CD8-positive, alpha-beta memory T cell (primary cell): Measurements from ENCODE around the gene CBARP. TPM values are rescaled to one million over a fixed set of nuclear protein-coding genes. Genes with fewer than 3 reads are reported as not detected.
A peak's percentile ranks its signal among the peaks of the same experiment; 100 is the strongest.

Experiments
- CTCF ChIA-PET: fragments of 350-600 bp; sonication (Branson Sonifier 250); formaldehyde crosslinking; loops from one replicate; lab custom pipeline; 2021; ENCODE audit warnings: antibody characterized with exemption; lab: Charles Lee
- POLR2A ChIA-PET: fragments of 350-600 bp; sonication (Branson Sonifier 250); formaldehyde crosslinking; loops from one replicate; lab custom pipeline; 2021; ENCODE audit warnings: antibody characterized with exemption; lab: Charles Lee
- DNase-seq, 5 donors: peaks; one replicate each; pipeline versions ENCODE4 v3.0.0 to v3.0.0-alpha.2; 2020 to 2022; ENCODE audit warnings: mixed read lengths in 1 of 5
- H3K27ac ChIP-seq: one replicate; pipeline ENCODE4 v1.7.0; 2013; ENCODE audit warnings: low read depth, mild to moderate bottlenecking, low read length, moderate library complexity
- H3K27me3 ChIP-seq: 2 replicates; pipeline ENCODE4 v1.7.0; 2013; ENCODE audit warnings: low read length, mild to moderate bottlenecking; ENCODE audit not compliant: insufficient read depth, poor library complexity, severe bottlenecking
- H3K36me3 ChIP-seq: 2 replicates; pipeline ENCODE4 v1.7.0; 2013; ENCODE audit warnings: mild to moderate bottlenecking, low read length, moderate library complexity; ENCODE audit not compliant: insufficient read depth
- H3K4me1 ChIP-seq: 2 replicates; pipeline ENCODE4 v1.7.0; 2013; ENCODE audit warnings: mild to moderate bottlenecking, low read length, moderate library complexity; ENCODE audit not compliant: insufficient read depth
- H3K4me3 ChIP-seq: 2 replicates; pipeline ENCODE4 v1.7.0; 2013; ENCODE audit warnings: mild to moderate bottlenecking, low read length
- H3K9me3 ChIP-seq: 2 replicates; pipeline ENCODE4 v1.7.0; 2013; ENCODE audit warnings: mild to moderate bottlenecking, low read length
- H3K27ac Mint-ChIP-seq, 8 donors: one replicate each; pipeline ENCODE4 v1.8.0; 2020 to 2021; ENCODE audit warnings: mixed read lengths in 8 of 8, mild to moderate bottlenecking in 6 of 8, inconsistent platforms in 3 of 8, moderate library complexity in 3 of 8
- H3K27me3 Mint-ChIP-seq, 2 donors: one replicate each; pipeline ENCODE4 v1.8.0; 2020 to 2021; ENCODE audit warnings: mixed read lengths in 2 of 2, mild to moderate bottlenecking in 1 of 2, moderate library complexity in 1 of 2
- H3K36me3 Mint-ChIP-seq, 3 donors: one replicate each; pipeline ENCODE4 v1.8.0; 2020 to 2021; ENCODE audit warnings: mixed read lengths in 3 of 3, inconsistent platforms in 1 of 3, mild to moderate bottlenecking in 1 of 3
- H3K4me1 Mint-ChIP-seq, 3 donors: one replicate each; pipeline ENCODE4 v1.8.0; 2020 to 2021; ENCODE audit warnings: mixed read lengths in 3 of 3, inconsistent platforms in 1 of 3, mild to moderate bottlenecking in 1 of 3
- H3K4me3 Mint-ChIP-seq, 7 donors: one replicate each; pipeline ENCODE4 v1.8.0; 2020 to 2021; ENCODE audit warnings: mixed read lengths in 7 of 7, mild to moderate bottlenecking in 6 of 7, moderate library complexity in 4 of 7, inconsistent platforms in 2 of 7
- H3K9me3 Mint-ChIP-seq, 5 donors: one replicate each; pipeline ENCODE4 v1.8.0; 2020 to 2022; ENCODE audit warnings: mixed read lengths in 5 of 5, mild to moderate bottlenecking in 3 of 5, moderate library complexity in 2 of 5, inconsistent platforms in 1 of 5
- polyA plus RNA-seq: library from polyadenylated mRNA; unstranded; fragments of 300-500 nt; fragmentation: Illumina TruSeq; gene quantifications from one replicate; pipeline ENCODE4 v1.2.3, GENCODE V29; 2021
- total RNA-seq, 2 experiments: library from RNA; stranded (reverse); gene quantifications; one replicate each; pipeline ENCODE4 v1.2.3, GENCODE V29; 2021

The CBARP gene
- total and polyA plus RNA-seq, 3 experiments from 2014 or later: 0.22 to 0.80 TPM; not detected in 1

DNA sequence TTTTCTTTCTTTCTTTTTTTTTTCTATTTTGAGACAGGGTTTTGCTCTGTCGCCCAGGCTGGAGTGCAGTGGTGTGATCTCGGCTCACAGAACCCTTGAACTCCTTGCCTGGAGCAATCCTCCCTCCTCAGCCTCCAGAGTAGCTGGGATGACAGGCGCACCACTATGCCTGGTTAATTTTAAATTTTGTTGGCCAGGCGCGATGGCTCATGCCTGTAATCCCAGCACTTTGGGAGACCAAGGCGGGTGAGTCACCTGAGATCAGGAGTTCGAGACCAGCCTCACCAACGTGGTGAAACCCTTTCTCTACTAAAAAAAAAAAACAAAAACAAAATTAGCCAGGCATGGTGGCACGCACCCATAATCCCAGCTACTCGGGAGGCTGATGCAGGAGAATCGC is 55.1 kb downstream of the CBARP start:
- ChIA-PET POLR2A (interaction anchor here (0.7 kb wide), 1 partner anchor 11 kb away, joined by 4 read pairs; no protein-coding TSS in a partner anchor), CTCF (no interaction called here)
- H3K4me3 Mint-ChIP-seq: no peak overlapping the region
- H3K4me1 Mint-ChIP-seq: peaks cover 8 to 12% (median 9%) of the 10 kb centered on the region in 3 donors
- H3K27ac ChIP-seq: no peak overlapping the region
- H3K4me3 ChIP-seq: no peak overlapping the region
- DNase-seq: no peak
- no peaks in the 10 kb centered on the region for H3K9me3 ChIP-seq
- H3K36me3 ChIP-seq: no peaks in the 10 kb centered on the region
- H3K27me3 Mint-ChIP-seq: peaks cover 5% of the 10 kb centered on the region in 2 donors
- no peaks in the 10 kb centered on the region for H3K27me3 ChIP-seq
- no peak overlapping the region for H3K27ac Mint-ChIP-seq
- no peaks in the 10 kb centered on the region for H3K36me3 Mint-ChIP-seq
- peaks cover 7% of the 10 kb centered on the region for H3K4me1 ChIP-seq
- H3K9me3 Mint-ChIP-seq: no peaks in the 10 kb centered on the region

DNA sequence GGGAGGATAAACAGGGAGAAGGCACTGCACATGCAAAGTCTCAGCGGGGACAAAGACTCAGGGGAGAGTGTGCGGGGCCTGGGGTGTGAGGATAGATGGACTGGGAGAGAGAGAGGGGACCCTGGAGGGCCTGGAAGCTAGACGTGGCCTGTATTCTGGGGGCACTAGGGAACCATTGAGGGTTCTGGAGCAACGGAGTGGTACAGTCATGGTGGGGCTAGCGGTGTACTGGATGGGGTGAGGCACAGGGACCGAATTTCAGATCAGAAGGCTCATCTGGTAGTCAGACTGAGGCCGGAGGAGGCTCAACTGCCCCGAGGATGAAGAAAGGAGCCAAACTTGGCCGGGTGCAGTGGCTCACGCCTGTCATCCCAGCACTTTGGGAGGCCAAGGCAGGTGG is 55.7 kb downstream of the CBARP start:
- ChIA-PET POLR2A (no interaction called here), CTCF (no interaction called here)
- no peak for DNase-seq
- H3K27ac ChIP-seq: no peak overlapping the region
- no peaks in the 10 kb centered on the region for H3K9me3 ChIP-seq
- Mint-ChIP-seq H3K27me3 (peaks cover 5% of the 10 kb centered on the region in 2 donors), H3K9me3 (no peaks in the 10 kb centered on the region), H3K27ac (no peak overlapping the region), H3K4me3 (no peak overlapping the region), H3K4me1 (peaks cover 6 to 12% (median 9%) of the 10 kb centered on the region in 3 donors), H3K36me3 (no peaks in the 10 kb centered on the region)
- H3K4me1 ChIP-seq: peaks cover 7% of the 10 kb centered on the region
- no peaks in the 10 kb centered on the region for H3K27me3 ChIP-seq
- H3K4me3 ChIP-seq: no peak overlapping the region
- H3K36me3 ChIP-seq: no peaks in the 10 kb centered on the region

DNA sequence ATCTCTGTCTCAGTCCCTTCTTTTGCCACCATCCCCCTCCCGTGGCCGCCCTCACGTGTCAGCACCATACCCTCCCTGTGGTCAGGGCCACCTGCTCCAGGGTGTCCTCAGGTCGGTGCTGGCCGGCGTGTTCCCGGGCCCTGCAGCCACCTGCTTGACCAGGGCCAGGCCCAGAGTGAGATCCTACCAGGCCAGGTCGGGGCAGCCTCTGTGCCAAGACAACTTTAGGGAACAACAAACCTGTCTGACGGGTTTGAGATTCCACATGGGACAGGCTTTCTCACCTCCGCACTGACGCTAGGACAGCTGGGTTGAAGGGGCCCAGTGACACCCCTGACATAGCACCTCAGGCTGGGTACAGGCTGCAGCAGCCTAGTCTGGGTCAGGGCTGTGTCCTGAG is 56.2 kb downstream of the CBARP start:
- H3K27ac Mint-ChIP-seq: peak overlapping the region in 1 of 8 donors; percentile 69
- peaks cover 6 to 12% (median 9%) of the 10 kb centered on the region in 3 donors for H3K4me1 Mint-ChIP-seq
- H3K4me3 Mint-ChIP-seq: peak overlapping the region in 2 of 7 donors; percentile 32 to 80
- no peaks in the 10 kb centered on the region for H3K9me3 Mint-ChIP-seq
- H3K27ac ChIP-seq: no peak overlapping the region
- no peak for DNase-seq
- H3K27me3 Mint-ChIP-seq: peaks cover 5% of the 10 kb centered on the region in 2 donors
- H3K4me1 ChIP-seq: peaks cover 7% of the 10 kb centered on the region
- no peaks in the 10 kb centered on the region for H3K36me3 ChIP-seq
- no peak overlapping the region for H3K4me3 ChIP-seq
- POLR2A ChIA-PET: no interaction called here
- H3K27me3 ChIP-seq: no peaks in the 10 kb centered on the region
- CTCF ChIA-PET: interaction anchor here (0.7 to 1.0 kb wide), 2 partner anchors 19 to 265 kb away, joined by 3 read pairs; partner anchors contain the start of gene KISS1R
- H3K36me3 Mint-ChIP-seq: no peaks in the 10 kb centered on the region
- H3K9me3 ChIP-seq: no peaks in the 10 kb centered on the region

Other genes starting within 250 kb of the CBARP start
- not detected for gene GRIN3B, start 237.6 kb downstream of the CBARP start, total RNA-seq
- gene GRIN3B, start 237.6 kb downstream of the CBARP start, polyA plus RNA-seq: not detected
- 100 to 1,000 TPM; 151 to 157 TPM for gene TMEM259, start 216.9 kb downstream of the CBARP start, total RNA-seq
- 84.6 TPM for gene TMEM259, start 216.9 kb downstream of the CBARP start, polyA plus RNA-seq
- gene RNU6-2, start 216.5 kb downstream of the CBARP start, total RNA-seq: not detected
- not detected for gene RNU6-2, start 216.5 kb downstream of the CBARP start, polyA plus RNA-seq
- gene CNN2, start 211.4 kb downstream of the CBARP start, total RNA-seq: 10 to 100 TPM; 78.1 to 78.9 TPM
- 792 TPM for gene CNN2, start 211.4 kb downstream of the CBARP start, polyA plus RNA-seq
- 10 to 100 TPM; 33.8 to 39.5 TPM for gene ABCA7, start 197.9 kb downstream of the CBARP start, total RNA-seq
- 14.1 TPM for gene ABCA7, start 197.9 kb downstream of the CBARP start, polyA plus RNA-seq
- gene ARHGAP45, start 170.8 kb downstream of the CBARP start, total RNA-seq: 100 to 1,000 TPM; 212 to 220 TPM
- gene ARHGAP45, start 170.8 kb downstream of the CBARP start, polyA plus RNA-seq: 478 TPM
- gene POLR2E, start 142.6 kb downstream of the CBARP start, total RNA-seq: 100 to 1,000 TPM; 270 to 278 TPM
- gene POLR2E, start 142.6 kb downstream of the CBARP start, polyA plus RNA-seq: 249 TPM
- gene GPX4, start 134.0 kb downstream of the CBARP start, total RNA-seq: 100 to 1,000 TPM; 222 TPM
- gene GPX4, start 134.0 kb downstream of the CBARP start, polyA plus RNA-seq: 373 TPM
- 10 to 100 TPM; 59.0 to 61.0 TPM for gene SBNO2, start 63.7 kb downstream of the CBARP start, total RNA-seq
- 4.3 TPM for gene SBNO2, start 63.7 kb downstream of the CBARP start, polyA plus RNA-seq
- 10 to 100 TPM; 66.9 to 69.7 TPM for gene STK11, start 32.2 kb downstream of the CBARP start, total RNA-seq
- gene STK11, start 32.2 kb downstream of the CBARP start, polyA plus RNA-seq: 37.0 TPM
- 100 to 1,000 TPM; 179 to 180 TPM for gene ATP5F1D, start 3.7 kb upstream of the CBARP start, total RNA-seq
- 271 TPM for gene ATP5F1D, start 3.7 kb upstream of the CBARP start, polyA plus RNA-seq
- gene MIDN, start 10.6 kb upstream of the CBARP start, total RNA-seq: 10 to 100 TPM; 39.8 to 45.3 TPM
- gene MIDN, start 10.6 kb upstream of the CBARP start, polyA plus RNA-seq: 14.6 TPM
- gene CIRBP, start 31.3 kb upstream of the CBARP start, total RNA-seq: 100 to 1,000 TPM; 253 to 258 TPM
- gene CIRBP, start 31.3 kb upstream of the CBARP start, polyA plus RNA-seq: 238 TPM
- 100 to 1,000 TPM; 113 TPM for gene FAM174C, start 37.5 kb upstream of the CBARP start, total RNA-seq
- 100 TPM for gene FAM174C, start 37.5 kb upstream of the CBARP start, polyA plus RNA-seq
- not detected for gene EFNA2, start 47.9 kb upstream of the CBARP start, total RNA-seq
- gene EFNA2, start 47.9 kb upstream of the CBARP start, polyA plus RNA-seq: not detected
- gene NDUFS7, start 145.9 kb upstream of the CBARP start, total RNA-seq: 100 to 1,000 TPM; 102 to 104 TPM
- 207 TPM for gene NDUFS7, start 145.9 kb upstream of the CBARP start, polyA plus RNA-seq
- 10 to 100 TPM; 29.0 to 29.5 TPM for gene GAMT, start 163.5 kb upstream of the CBARP start, total RNA-seq
- 20.4 TPM for gene GAMT, start 163.5 kb upstream of the CBARP start, polyA plus RNA-seq
- 100 to 1,000 TPM; 253 TPM for gene DAZAP1, start 169.6 kb upstream of the CBARP start, total RNA-seq
- gene DAZAP1, start 169.6 kb upstream of the CBARP start, polyA plus RNA-seq: 7.7 TPM
- 1,000 to 10,000 TPM; 1,485 to 1,540 TPM for gene RPS15, start 200.4 kb upstream of the CBARP start, total RNA-seq
- 2,756 TPM for gene RPS15, start 200.4 kb upstream of the CBARP start, polyA plus RNA-seq
- under 1 TPM; 0.09 to 0.11 TPM for gene APC2, start 212.1 kb upstream of the CBARP start, total RNA-seq
- not detected for gene APC2, start 212.1 kb upstream of the CBARP start, polyA plus RNA-seq
- gene C19orf25, start 241.2 kb upstream of the CBARP start, total RNA-seq: 10 to 100 TPM; 36.9 to 41.4 TPM
- gene C19orf25, start 241.2 kb upstream of the CBARP start, polyA plus RNA-seq: 56.7 TPM